Endothelial cell of umbilical vein (primary cell): ENCODE data around the gene PTPRQ. TPM values are rescaled to one million over a fixed set of nuclear protein-coding genes. Genes with fewer than 3 reads are reported as not detected.

Source experiments
- Bru-seq: library from RNA; stranded (reverse); fragments of 400-500 nt; gene quantifications from one replicate; lab custom pipeline; 2021; lab: Mats Ljungman, UMichigan
- BruChase-seq, 2 experiments: library from RNA; stranded (reverse); fragments of 400-500 nt; gene quantifications; one replicate each; lab custom pipeline; 2021; lab: Mats Ljungman, UMichigan
- BruUV-seq: library from RNA; stranded (reverse); fragments of 400-500 nt; replicated peaks from 2 replicates; lab custom pipeline; 2021; lab: Mats Ljungman, UMichigan
- CTCF ChIA-PET: fragments of 300-600, 350-600 bp; sonication (Branson Sonifier 250); formaldehyde crosslinking; loops from one replicate; lab custom pipeline; 2021; ENCODE audit warnings: antibody characterized with exemption, inconsistent platforms; lab: Charles Lee
- POLR2A ChIA-PET: fragments of 300-600, 350-600 bp; sonication (Branson Sonifier 250); formaldehyde crosslinking; loops from one replicate; lab custom pipeline; 2021; ENCODE audit warnings: antibody characterized with exemption, inconsistent platforms; lab: Charles Lee
- DNase-seq: peaks from one replicate; pipeline ENCODE4 v3.0.0-alpha.2; 2011; ENCODE audit warnings: low read depth, low spot score
- FAIRE-seq: peaks from 2 replicates; lab custom pipeline; 2011; peaks lifted over from hg19 to GRCh38; lab: Jason Lieb, UNC
- H2AFZ ChIP-seq: 2 replicates; pipeline ENCODE4 v1.6.0; 2012; ENCODE audit warnings: low read depth, low read length, control low read depth, inconsistent platforms
- H3K27ac ChIP-seq: 2 replicates; pipeline ENCODE4 v1.5.1; 2011; ENCODE audit warnings: low read depth, mild to moderate bottlenecking, control low read depth, low read length, moderate library complexity; ENCODE audit not compliant: insufficient read depth
- H3K27me3 ChIP-seq, 2 experiments: 2 replicates each; pipeline versions ENCODE4 v1.6.0 to v1.6.1; 2011; ENCODE audit warnings: low read length in 2 of 2, mixed read lengths in 1 of 2; ENCODE audit not compliant: control insufficient read depth in 2 of 2, insufficient read depth in 2 of 2
- H3K36me3 ChIP-seq, 2 experiments: 2 replicates in 1 of 2; 3 replicates in 1 of 2; pipeline ENCODE4 v1.5.1; 2011; ENCODE audit warnings: low read length in 2 of 2, mild to moderate bottlenecking in 1 of 2, moderate library complexity in 1 of 2; ENCODE audit not compliant: control insufficient read depth in 2 of 2, insufficient read depth in 2 of 2; ENCODE audit errors: extremely low read depth in 1 of 2
- H3K4me1 ChIP-seq: 3 replicates; pipeline ENCODE4 v1.5.1; 2011; ENCODE audit warnings: mild to moderate bottlenecking, low read length; ENCODE audit not compliant: control insufficient read depth, insufficient read depth; ENCODE audit errors: extremely low read depth
- H3K4me2 ChIP-seq: 2 replicates; pipeline ENCODE4 v1.6.1; 2011; ENCODE audit warnings: low read length, control low read depth, mixed read lengths; ENCODE audit not compliant: insufficient read depth
- H3K4me3 ChIP-seq, 3 experiments: fragments of 200-600 bp in 1 of 3; sonication (generic), shearing (Covaris generic) in 1 of 3; replicated peaks in 1 of 3; 2 replicates each; pipeline ENCODE4 v1.5.1; 2011 to 2016; ENCODE audit warnings: control low read depth in 3 of 3, low read length in 3 of 3, mild to moderate bottlenecking in 2 of 3, inconsistent platforms in 1 of 3, low read depth in 1 of 3, moderate library complexity in 1 of 3; ENCODE audit not compliant: insufficient read depth in 1 of 3
- H3K79me2 ChIP-seq: 2 replicates; pipeline ENCODE4 v1.6.0; 2012; ENCODE audit warnings: low read length, inconsistent platforms; ENCODE audit not compliant: control insufficient read depth, insufficient read depth
- H3K9ac ChIP-seq: replicated peaks from 2 replicates; pipeline ENCODE3; 2011; ENCODE audit warnings: low read length, control low read depth; ENCODE audit not compliant: insufficient read depth; ENCODE audit errors: extremely low read depth
- H3K9me1 ChIP-seq: replicated peaks from 3 replicates; pipeline ENCODE4 v1.6.0; 2011; ENCODE audit warnings: mild to moderate bottlenecking, low read length; ENCODE audit not compliant: control insufficient read depth, insufficient read depth; ENCODE audit errors: extremely low read depth
- H3K9me3 ChIP-seq: replicated peaks from 2 replicates; pipeline ENCODE4 v1.5.1; 2012; ENCODE audit warnings: low read length, inconsistent platforms; ENCODE audit not compliant: control insufficient read depth, insufficient read depth
- H4K20me1 ChIP-seq: replicated peaks from 2 replicates; pipeline ENCODE3; 2011; ENCODE audit warnings: mild to moderate bottlenecking, low read length; ENCODE audit not compliant: control insufficient read depth, insufficient read depth; ENCODE audit errors: extremely low read depth
- CTCF ChIP-seq, 2 donors: IDR thresholded peaks; 1 replicate in 1 of 2; 2 replicates in 1 of 2; pipeline ENCODE4 v1.5.1; 2011; ENCODE audit warnings: low read length in 2 of 2, mild to moderate bottlenecking in 2 of 2, moderate library complexity in 2 of 2, control low read depth in 1 of 2, inconsistent platforms in 1 of 2, low read depth in 1 of 2; ENCODE audit not compliant: insufficient read depth in 1 of 2; ENCODE audit errors: extremely low read depth in 1 of 2
- EZH2 ChIP-seq: IDR thresholded peaks from 2 replicates; pipeline ENCODE4 v1.6.1; 2012; ENCODE audit warnings: borderline replicate concordance, low read depth, mild to moderate bottlenecking, moderate library complexity, low read length, inconsistent platforms; ENCODE audit not compliant: severe bottlenecking
- FOS ChIP-seq: IDR thresholded peaks from 2 replicates; pipeline ENCODE4 v1.6.1; 2011; ENCODE audit warnings: mild to moderate bottlenecking, low read length, moderate library complexity, borderline replicate concordance; ENCODE audit not compliant: insufficient read depth
- GATA2 ChIP-seq: IDR thresholded peaks from 2 replicates; pipeline ENCODE4 v1.7.0; 2011; ENCODE audit warnings: low read depth, mild to moderate bottlenecking, moderate library complexity, mixed read lengths, low read length; ENCODE audit not compliant: insufficient read length, insufficient read depth
- JUN ChIP-seq: IDR thresholded peaks from 2 replicates; pipeline ENCODE4 v1.6.1; 2011; ENCODE audit warnings: borderline replicate concordance, low read depth; ENCODE audit not compliant: insufficient read length, insufficient read depth
- MAX ChIP-seq: IDR thresholded peaks from 2 replicates; pipeline ENCODE4 v1.6.1; 2011; ENCODE audit not compliant: insufficient read depth, insufficient read length
- MYC ChIP-seq: IDR thresholded peaks from one replicate; pipeline ENCODE4 v1.6.1; 2011; ENCODE audit warnings: mild to moderate bottlenecking, low read depth, low read length
- POLR2A ChIP-seq: IDR thresholded peaks from 2 replicates; pipeline ENCODE4 v1.6.1; 2012; ENCODE audit warnings: low read depth, mild to moderate bottlenecking, control low read depth, low read length
- POLR2AphosphoS5 ChIP-seq: IDR thresholded peaks from 2 replicates; pipeline ENCODE4 v1.6.1; 2012; ENCODE audit warnings: low read depth, mild to moderate bottlenecking, control low read depth, low read length, moderate library complexity; ENCODE audit not compliant: insufficient read depth
- dilution Hi-C: fragments of 300-500 bp; cut with MboI; formaldehyde crosslinking; loops from one replicate; pipeline ENCODE4 v1.15.0; 2019; ENCODE audit warnings: low sequenced_read_pairs; ENCODE audit not compliant: extremely low pct_ligation_motif_present
- intact Hi-C: fragments of 100-400 bp; cut with micrococcal nuclease; formaldehyde crosslinking; loops from one replicate; pipeline ENCODE4 v1.10.0; 2022
- long read RNA-seq: library from polyadenylated mRNA; stranded (forward); transcript quantifications from one replicate; pipeline ENCODE4 v2.0.0, GENCODE V29; 2021
- polyA minus RNA-seq, 3 experiments: library from RNA; depleted of rRNA, polyadenylated mRNA; stranded (reverse); fragments of >200 nt; gene quantifications; 1 replicate in 1 of 3; 2 replicates in 2 of 3; pipeline ENCODE4 v1.2.3, GENCODE V29; 2011
- polyA plus RNA-seq, 4 experiments: library from polyadenylated mRNA; depleted of rRNA in 3 of 4; stranded (reverse) in 3 of 4; unstranded in 1 of 4; fragments of >200 nt; gene quantifications; 2 replicates each; pipeline versions ENCODE4 v1.2.1 to v1.2.3, GENCODE V29; 2011 to 2012; ENCODE audit warnings: missing spikeins in 1 of 4
- total RNA-seq: library from RNA; stranded (reverse); gene quantifications from 2 replicates; pipeline ENCODE4 v1.2.3, GENCODE V29; 2021

Gene PTPRQ
- total RNA-seq (not detected in 2 replicates), polyA plus RNA-seq (not detected in 2 replicates), polyA minus RNA-seq (0.02 and 0.04 TPM in 2 replicates), Bru-seq, nascent RNA (percentile 1 among the genes with signal in this experiment), BruChase-seq, experiment 1, labeled RNA remaining after a 6-hour chase (percentile 8 among the genes with signal in this experiment), BruChase-seq, experiment 2, labeled RNA remaining after a 2-hour chase (percentile 3 among the genes with signal in this experiment)
- polyA plus RNA-seq (2011; cell fraction: cytosol; rRNA removed): not detected in 2 replicates
- 0.01 TPM in 2 replicates for polyA plus RNA-seq (2011; cell fraction: nucleus; rRNA removed)
- polyA plus RNA-seq (2012): not detected in 2 replicates
- not detected for polyA minus RNA-seq (2011; cell fraction: cytosol; rRNA and poly(A)+ RNA removed)
- polyA minus RNA-seq (2011; cell fraction: nucleus; rRNA and poly(A)+ RNA removed): 0.05 and 0.10 TPM in 2 replicates
- long read RNA-seq: 0 reads

GRCh38 chr12:80443974-80444666 is at the start of gene PTPRQ:
PTPRQ (plus strand) TSS chr12:80444235; CDS start chr12:80444346, 111 bp downstream.
- dilution Hi-C loops: no loop called here
- no TSS peak for BruUV-seq
- H3K4me2 ChIP-seq: no peak within 1 kb of the TSS

More at GRCh38 chr12:80443974-80444666, at the start of gene PTPRQ:
- Histone ChIP-seq H3K9ac (no peak within 1 kb of the TSS), H3K36me3 (no peaks in the 10 kb centered on the region), H3K79me2 (no peaks in the 10 kb centered on the region), H3K9me1 (no peaks in the 10 kb centered on the region), H3K27ac (no peak within 1 kb of the TSS), H3K4me3 (no peak within 1 kb of the TSS), H3K4me1 (peaks cover 6% of the 10 kb centered on the region), H3K27me3 (no peaks in the 10 kb centered on the region), H2AFZ (no peak within 1 kb of the TSS), H3K9me3 (no peaks in the 10 kb centered on the region), H4K20me1 (no peaks in the 10 kb centered on the region)
- no peak for TF ChIP-seq MYC
- no peak for TF ChIP-seq MAX
- TF ChIP-seq GATA2: no peak
- TF ChIP-seq JUN: no peak
- no peak for TF ChIP-seq EZH2
- TF ChIP-seq POLR2A: no peak
- no peak for TF ChIP-seq FOS
- no peak for TF ChIP-seq CTCF (IDR thresholded peaks at IDR 0.05; ENCODE audit: extremely low read depth in 1 of 2, insufficient read depth in 1 of 2, low read depth in 1 of 2, low read length in 2 of 2)
- TF ChIP-seq POLR2AphosphoS5: no peak
- intact Hi-C loops: no loop called here
- CTCF ChIA-PET: no interaction called here
- POLR2A ChIA-PET: no interaction called here
- no peak for DNase-seq
- FAIRE-seq: no peak
